ENCODE measurements around the gene NBAS.

DNA sequence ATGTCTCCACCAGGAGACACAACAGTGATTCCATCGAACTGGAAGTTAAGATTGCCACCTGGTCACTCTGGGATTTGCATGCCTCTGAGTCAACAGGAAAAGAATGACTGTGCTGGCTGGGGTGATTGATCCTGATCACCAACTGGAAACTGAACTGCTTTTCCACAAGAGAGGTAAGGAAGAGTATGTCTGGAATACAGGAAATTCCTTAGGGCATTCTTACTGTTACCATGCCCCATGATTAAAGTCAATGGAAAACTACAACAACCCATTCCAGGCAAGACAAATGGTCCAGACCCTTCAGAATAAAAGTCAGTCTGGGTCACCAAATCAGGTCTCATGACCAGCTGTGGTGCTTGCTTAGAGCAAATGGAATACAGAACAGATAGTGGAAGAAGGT lies 18.5 kb upstream of the NBAS start:
- TF ChIP-seq CTCF (IDR thresholded peaks at IDR 0.05; ENCODE audit: insufficient read depth, low read depth, low read length) (no peak), EZH2 (IDR thresholded peaks at IDR 0.05; ENCODE audit: insufficient read depth, low read length) (no peak)

Measured in astrocyte (in vitro differentiated cells and primary cell).